Gastrocnemius medialis (tissue), 4 donors: ENCODE measurements around the gene TMUB2.

Experiments used
- POLR2A ChIP-seq, 2 donors: fragments of 450-650 bp; IDR thresholded peaks; one replicate each; pipeline ENCODE4 v1.6.1; 2017; ENCODE audit warnings: antibody characterized with exemption in 2 of 2, mild to moderate bottlenecking in 2 of 2, moderate library complexity in 2 of 2
- TF ChIP-seq, protein P1 (sequence below), 5 experiments: fragments of 450-650 bp in 3 of 5; fragments of 200-600 bp in 2 of 5; sonication (generic) in 2 of 5; IDR thresholded peaks in 4 of 5; conservative IDR thresholded peaks in 1 of 5; 1 replicate in 4 of 5; 2 replicates in 1 of 5; pipeline ENCODE4 v1.5.1; 2016 to 2019; ENCODE audit warnings: antibody characterized with exemption in 5 of 5, mild to moderate bottlenecking in 3 of 5, moderate library complexity in 3 of 5

DNA sequence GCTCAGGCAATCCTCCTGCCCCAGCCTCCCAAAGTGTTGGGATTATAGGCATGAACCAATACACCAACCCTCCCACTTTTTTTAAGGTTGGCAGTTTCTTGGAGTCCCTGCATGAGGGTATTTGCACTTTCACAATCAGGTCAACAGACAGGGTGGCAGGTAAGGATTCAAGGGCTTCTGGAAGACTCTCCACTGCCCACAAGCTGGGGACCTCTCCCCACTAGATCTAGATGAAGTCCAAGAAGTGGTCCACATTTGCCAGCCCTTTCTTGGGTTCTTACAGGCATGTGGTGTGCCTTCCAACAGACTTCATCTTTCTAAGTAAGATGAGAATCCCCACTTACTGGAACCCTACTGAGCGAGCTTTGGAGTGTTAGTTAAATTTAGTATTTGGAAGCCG is 12.3 kb upstream of the TMUB2 start:
- no peak for TF ChIP-seq POLR2A (IDR thresholded peaks at IDR 0.05)
- TF ChIP-seq, protein P1, sequence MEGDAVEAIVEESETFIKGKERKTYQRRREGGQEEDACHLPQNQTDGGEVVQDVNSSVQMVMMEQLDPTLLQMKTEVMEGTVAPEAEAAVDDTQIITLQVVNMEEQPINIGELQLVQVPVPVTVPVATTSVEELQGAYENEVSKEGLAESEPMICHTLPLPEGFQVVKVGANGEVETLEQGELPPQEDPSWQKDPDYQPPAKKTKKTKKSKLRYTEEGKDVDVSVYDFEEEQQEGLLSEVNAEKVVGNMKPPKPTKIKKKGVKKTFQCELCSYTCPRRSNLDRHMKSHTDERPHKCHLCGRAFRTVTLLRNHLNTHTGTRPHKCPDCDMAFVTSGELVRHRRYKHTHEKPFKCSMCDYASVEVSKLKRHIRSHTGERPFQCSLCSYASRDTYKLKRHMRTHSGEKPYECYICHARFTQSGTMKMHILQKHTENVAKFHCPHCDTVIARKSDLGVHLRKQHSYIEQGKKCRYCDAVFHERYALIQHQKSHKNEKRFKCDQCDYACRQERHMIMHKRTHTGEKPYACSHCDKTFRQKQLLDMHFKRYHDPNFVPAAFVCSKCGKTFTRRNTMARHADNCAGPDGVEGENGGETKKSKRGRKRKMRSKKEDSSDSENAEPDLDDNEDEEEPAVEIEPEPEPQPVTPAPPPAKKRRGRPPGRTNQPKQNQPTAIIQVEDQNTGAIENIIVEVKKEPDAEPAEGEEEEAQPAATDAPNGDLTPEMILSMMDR (IDR thresholded peaks at IDR 0.05 in 4 of 5, conservative IDR thresholded peaks at IDR 0.05 in 1 of 5), result no peak
